ENCODE measurements around the gene SARM1.

Gene SARM1

DNA sequence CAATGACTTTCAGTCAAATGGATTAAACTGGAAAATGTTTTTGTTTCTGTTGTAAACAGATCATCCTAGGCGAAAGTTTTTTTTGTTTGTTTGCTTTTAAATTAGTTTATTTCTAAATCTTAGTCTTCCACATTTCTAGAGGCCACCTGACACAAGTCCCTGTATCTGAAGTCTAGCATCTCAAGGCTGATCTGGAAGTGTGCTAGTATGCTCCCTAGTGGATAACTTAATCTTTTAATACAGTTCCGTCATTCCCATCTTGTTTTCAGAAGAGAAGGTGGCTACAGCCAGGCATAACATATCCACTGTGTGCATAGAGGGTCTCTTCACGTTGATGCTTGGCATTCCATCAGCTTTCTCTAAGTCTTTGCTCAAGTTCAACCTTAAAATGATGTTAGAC, 43.8 kb upstream of the SARM1 start:
- Histone ChIP-seq H3K79me2 (ENCODE audit: low read length) (peaks cover 51% of the 10 kb centered on the region), H3K27ac (ENCODE audit: low read length) (no peak overlapping the region), H2AFZ (ENCODE audit: low read length) (no peak overlapping the region), H3K4me2 (ENCODE audit: low read depth, low read length) (no peak overlapping the region), H3K9me2 (replicated peaks; ENCODE audit: insufficient read depth, low read length) (no peaks in the 10 kb centered on the region), H3F3A (ENCODE audit: insufficient read depth, low read length) (peaks cover 4% of the 10 kb centered on the region; the same call in 1 of the 2 replicates), H3K36me3 (replicated peaks; ENCODE audit: insufficient read depth, low read length) (0 out of 2 replicates have a peak, but pooled peaks cover 4% of the 10 kb centered on the region), H3K4me3 (ENCODE audit: low read length) (no peak overlapping the region), H3K4me1 (ENCODE audit: low read length) (no peaks in the 10 kb centered on the region), H3K9ac (ENCODE audit: low read length) (no peak overlapping the region), H4K20me1 (ENCODE audit: insufficient read depth, low read length) (no peaks in the 10 kb centered on the region), H3K9me3 (replicated peaks; ENCODE audit: insufficient read depth, low read length) (no peaks in the 10 kb centered on the region), H3K27me3 (replicated peaks; ENCODE audit: insufficient read depth, low read length) (no peaks in the 10 kb centered on the region)
- TF ChIP-seq EZH2 (optimal IDR thresholded peaks at IDR 0.05; ENCODE audit: low read depth, low read length) (no peak), EZH2phosphoT487 (IDR thresholded peaks at IDR 0.05; ENCODE audit: low read length) (no peak)
- TF ChIP-seq, protein P1, sequence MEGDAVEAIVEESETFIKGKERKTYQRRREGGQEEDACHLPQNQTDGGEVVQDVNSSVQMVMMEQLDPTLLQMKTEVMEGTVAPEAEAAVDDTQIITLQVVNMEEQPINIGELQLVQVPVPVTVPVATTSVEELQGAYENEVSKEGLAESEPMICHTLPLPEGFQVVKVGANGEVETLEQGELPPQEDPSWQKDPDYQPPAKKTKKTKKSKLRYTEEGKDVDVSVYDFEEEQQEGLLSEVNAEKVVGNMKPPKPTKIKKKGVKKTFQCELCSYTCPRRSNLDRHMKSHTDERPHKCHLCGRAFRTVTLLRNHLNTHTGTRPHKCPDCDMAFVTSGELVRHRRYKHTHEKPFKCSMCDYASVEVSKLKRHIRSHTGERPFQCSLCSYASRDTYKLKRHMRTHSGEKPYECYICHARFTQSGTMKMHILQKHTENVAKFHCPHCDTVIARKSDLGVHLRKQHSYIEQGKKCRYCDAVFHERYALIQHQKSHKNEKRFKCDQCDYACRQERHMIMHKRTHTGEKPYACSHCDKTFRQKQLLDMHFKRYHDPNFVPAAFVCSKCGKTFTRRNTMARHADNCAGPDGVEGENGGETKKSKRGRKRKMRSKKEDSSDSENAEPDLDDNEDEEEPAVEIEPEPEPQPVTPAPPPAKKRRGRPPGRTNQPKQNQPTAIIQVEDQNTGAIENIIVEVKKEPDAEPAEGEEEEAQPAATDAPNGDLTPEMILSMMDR (IDR thresholded peaks at IDR 0.05; ENCODE audit: low read length) = no peak
- no peak for DNase-seq

DNA sequence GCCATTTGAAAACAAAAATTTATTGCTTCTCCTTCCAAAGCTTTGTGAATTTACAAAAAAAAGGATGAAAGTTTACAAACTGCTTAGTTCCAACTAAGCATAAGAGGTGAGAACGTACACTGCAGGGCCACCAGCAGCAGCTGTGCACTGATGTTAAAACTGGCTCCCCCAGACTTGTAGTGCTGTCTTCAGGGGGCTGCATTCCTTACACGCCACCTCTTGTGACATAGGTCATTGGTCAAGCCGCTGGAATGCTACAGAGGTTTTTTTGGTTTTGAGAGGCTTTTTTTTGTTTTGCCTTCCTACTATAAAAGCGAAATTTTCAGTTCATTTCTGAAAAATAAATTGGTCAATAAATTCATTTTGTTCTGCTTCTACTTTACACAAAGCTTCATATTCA, 43.2 kb upstream of the SARM1 start:
- no peak overlapping the region for H3K27ac ChIP-seq (ENCODE audit: low read length)
- no peaks in the 10 kb centered on the region for H3K9me2 ChIP-seq (replicated peaks; ENCODE audit: insufficient read depth, low read length)
- H3K36me3 ChIP-seq (replicated peaks; ENCODE audit: insufficient read depth, low read length) = 0 out of 2 replicates have a peak, but pooled peaks cover 4% of the 10 kb centered on the region
- no peaks in the 10 kb centered on the region for H3K4me1 ChIP-seq (ENCODE audit: low read length)
- DNase-seq = no peak
- H3K4me2 ChIP-seq (ENCODE audit: low read depth, low read length) = no peak overlapping the region
- H2AFZ ChIP-seq (ENCODE audit: low read length) = no peak overlapping the region
- H3F3A ChIP-seq (ENCODE audit: insufficient read depth, low read length) = peaks cover 4% of the 10 kb centered on the region; the same call in 1 of the 2 replicates
- peaks cover 46% of the 10 kb centered on the region for H3K79me2 ChIP-seq (ENCODE audit: low read length)
- H3K9me3 ChIP-seq (replicated peaks; ENCODE audit: insufficient read depth, low read length) = no peaks in the 10 kb centered on the region
- no peaks in the 10 kb centered on the region for H3K27me3 ChIP-seq (replicated peaks; ENCODE audit: insufficient read depth, low read length)
- no peaks in the 10 kb centered on the region for H4K20me1 ChIP-seq (ENCODE audit: insufficient read depth, low read length)
- no peak overlapping the region for H3K9ac ChIP-seq (ENCODE audit: low read length)
- no peak overlapping the region for H3K4me3 ChIP-seq (ENCODE audit: low read length)
- TF ChIP-seq, protein P1 (IDR thresholded peaks at IDR 0.05; ENCODE audit: low read length) = no peak
- TF ChIP-seq EZH2 (optimal IDR thresholded peaks at IDR 0.05; ENCODE audit: low read depth, low read length) (no peak), EZH2phosphoT487 (IDR thresholded peaks at IDR 0.05; ENCODE audit: low read length) (no peak)

DNA sequence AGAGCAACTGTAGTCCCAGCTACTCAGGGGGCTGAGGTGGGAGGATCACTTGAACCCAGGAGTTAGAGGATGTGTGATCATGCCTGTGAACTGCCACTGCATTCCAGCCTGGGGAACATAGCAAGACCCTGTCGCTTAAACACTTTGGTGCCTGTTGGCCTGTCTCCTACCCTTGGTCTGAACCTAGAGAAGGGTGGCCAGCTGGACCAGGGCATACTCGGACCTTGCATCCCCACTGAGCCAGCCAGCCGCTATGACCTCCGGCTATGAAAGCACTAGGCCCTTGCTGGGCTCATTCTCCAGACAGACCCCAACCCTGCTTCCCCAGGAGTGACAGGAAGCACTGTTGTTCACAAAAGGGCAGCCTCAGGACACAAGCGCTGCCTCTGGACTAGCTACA, 40.8 kb upstream of the SARM1 start:
- Histone ChIP-seq H3K4me1 (ENCODE audit: low read length) (peaks cover 8% of the 10 kb centered on the region), H3K4me3 (ENCODE audit: low read length) (no peak overlapping the region), H3K9me3 (replicated peaks; ENCODE audit: insufficient read depth, low read length) (no peaks in the 10 kb centered on the region), H3K79me2 (ENCODE audit: low read length) (peaks cover 41% of the 10 kb centered on the region), H3K9ac (ENCODE audit: low read length) (no peak overlapping the region), H3K27me3 (replicated peaks; ENCODE audit: insufficient read depth, low read length) (no peaks in the 10 kb centered on the region), H3K27ac (ENCODE audit: low read length) (no peak overlapping the region), H3K36me3 (replicated peaks; ENCODE audit: insufficient read depth, low read length) (0 out of 2 replicates have a peak, but pooled peaks cover 4% of the 10 kb centered on the region), H4K20me1 (ENCODE audit: insufficient read depth, low read length) (no peaks in the 10 kb centered on the region), H3K4me2 (ENCODE audit: low read depth, low read length) (no peak overlapping the region), H3K9me2 (replicated peaks; ENCODE audit: insufficient read depth, low read length) (no peaks in the 10 kb centered on the region), H2AFZ (ENCODE audit: low read length) (no peak overlapping the region), H3F3A (ENCODE audit: insufficient read depth, low read length) (no peaks in the 10 kb centered on the region)
- DNase-seq = no peak
- no peak for TF ChIP-seq EZH2 (optimal IDR thresholded peaks at IDR 0.05; ENCODE audit: low read depth, low read length)
- no peak for TF ChIP-seq EZH2phosphoT487 (IDR thresholded peaks at IDR 0.05; ENCODE audit: low read length)
- TF ChIP-seq, protein P1 (IDR thresholded peaks at IDR 0.05; ENCODE audit: low read length) = no peak
